ENCODE data around the gene CENPE. TPM values are rescaled to one million over a fixed set of nuclear protein-coding genes. Genes with fewer than 3 reads are reported as not detected.

Gene CENPE
- polyA plus RNA-seq, 1 donor (not counting 4 experiments of a cell fraction or from before 2014, with no cell fraction given), result 6.1 TPM

DNA sequence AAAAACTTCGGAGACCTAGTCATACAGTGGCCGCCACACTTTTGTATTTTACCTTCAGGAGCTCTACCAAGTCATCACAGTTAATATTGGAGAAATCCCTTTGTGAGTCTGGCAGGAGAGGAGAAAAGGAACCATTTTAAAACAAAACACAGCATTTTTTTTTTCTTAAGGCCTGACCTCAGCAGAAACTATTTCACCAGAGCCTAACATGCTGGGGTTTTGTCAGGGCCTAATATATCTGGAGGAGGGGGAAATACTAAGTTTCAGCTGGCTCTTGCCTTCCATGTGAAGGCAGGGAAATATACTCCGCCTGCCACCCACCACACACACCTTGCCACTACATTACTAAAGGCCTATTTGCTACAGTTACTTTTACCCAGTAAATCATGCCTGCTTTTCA lies 72.0 kb downstream of the CENPE start:
- H3K9ac ChIP-seq (ENCODE audit: control insufficient read depth, extremely low read depth, insufficient read depth, low read length), result no peak overlapping the region
- no peak overlapping the region for H3K4me3 ChIP-seq (ENCODE audit: control insufficient read depth in 2 of 3, extremely low read depth in 1 of 3, insufficient read depth in 2 of 3, low read depth in 1 of 3, low read length in 3 of 3)
- H2AFZ ChIP-seq (ENCODE audit: control insufficient read depth, low read length), result no peak overlapping the region
- no peaks in the 10 kb centered on the region for H3K27me3 ChIP-seq (ENCODE audit: control insufficient read depth, extremely low read depth, insufficient read depth, low read length)
- dilution Hi-C loops (cut with MboI; ENCODE audit: extremely low pct_ligation_motif_present, low sequenced_read_pairs), result no loop called here
- H4K20me1 ChIP-seq (ENCODE audit: control insufficient read depth, extremely low read depth, insufficient read depth, low read length), result no peaks in the 10 kb centered on the region
- H3K79me2 ChIP-seq (ENCODE audit: control insufficient read depth, insufficient read depth, low read length), result no peaks in the 10 kb centered on the region
- FAIRE-seq (no peak), DNase-seq (ENCODE audit: low read depth, low spot score) (no peak)
- H3K27ac ChIP-seq (ENCODE audit: control insufficient read depth, insufficient read depth, low read length), result no peak overlapping the region
- H3K9me3 ChIP-seq (ENCODE audit: control insufficient read depth, low read depth, low read length), result no peaks in the 10 kb centered on the region
- H3K4me1 ChIP-seq (ENCODE audit: control insufficient read depth, extremely low read depth, insufficient read depth, low read length), result no peaks in the 10 kb centered on the region
- TF ChIP-seq, protein P1, sequence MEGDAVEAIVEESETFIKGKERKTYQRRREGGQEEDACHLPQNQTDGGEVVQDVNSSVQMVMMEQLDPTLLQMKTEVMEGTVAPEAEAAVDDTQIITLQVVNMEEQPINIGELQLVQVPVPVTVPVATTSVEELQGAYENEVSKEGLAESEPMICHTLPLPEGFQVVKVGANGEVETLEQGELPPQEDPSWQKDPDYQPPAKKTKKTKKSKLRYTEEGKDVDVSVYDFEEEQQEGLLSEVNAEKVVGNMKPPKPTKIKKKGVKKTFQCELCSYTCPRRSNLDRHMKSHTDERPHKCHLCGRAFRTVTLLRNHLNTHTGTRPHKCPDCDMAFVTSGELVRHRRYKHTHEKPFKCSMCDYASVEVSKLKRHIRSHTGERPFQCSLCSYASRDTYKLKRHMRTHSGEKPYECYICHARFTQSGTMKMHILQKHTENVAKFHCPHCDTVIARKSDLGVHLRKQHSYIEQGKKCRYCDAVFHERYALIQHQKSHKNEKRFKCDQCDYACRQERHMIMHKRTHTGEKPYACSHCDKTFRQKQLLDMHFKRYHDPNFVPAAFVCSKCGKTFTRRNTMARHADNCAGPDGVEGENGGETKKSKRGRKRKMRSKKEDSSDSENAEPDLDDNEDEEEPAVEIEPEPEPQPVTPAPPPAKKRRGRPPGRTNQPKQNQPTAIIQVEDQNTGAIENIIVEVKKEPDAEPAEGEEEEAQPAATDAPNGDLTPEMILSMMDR (optimal IDR thresholded peaks at IDR 0.05 in 1 of 3, IDR thresholded peaks at IDR 0.05 in 1 of 3, conservative IDR thresholded peaks at IDR 0.05 in 1 of 3; ENCODE audit: extremely low read depth in 1 of 3, insufficient read depth in 2 of 3, low read length in 3 of 3), result no peak
- TF ChIP-seq EZH2 (IDR thresholded peaks at IDR 0.05; ENCODE audit: low read length), result no peak
- no peaks in the 10 kb centered on the region for H3K9me1 ChIP-seq (ENCODE audit: control insufficient read depth, extremely low read depth, insufficient read depth, low read length)
- H3K36me3 ChIP-seq (ENCODE audit: control insufficient read depth in 2 of 2, extremely low read depth in 1 of 2, insufficient read depth in 2 of 2, low read length in 2 of 2), result peaks cover 0 to 9% of the 10 kb centered on the region in 2 experiments
- no peak overlapping the region for H3K4me2 ChIP-seq (ENCODE audit: control insufficient read depth, extremely low read depth, insufficient read depth, low read depth, low read length)

DNA sequence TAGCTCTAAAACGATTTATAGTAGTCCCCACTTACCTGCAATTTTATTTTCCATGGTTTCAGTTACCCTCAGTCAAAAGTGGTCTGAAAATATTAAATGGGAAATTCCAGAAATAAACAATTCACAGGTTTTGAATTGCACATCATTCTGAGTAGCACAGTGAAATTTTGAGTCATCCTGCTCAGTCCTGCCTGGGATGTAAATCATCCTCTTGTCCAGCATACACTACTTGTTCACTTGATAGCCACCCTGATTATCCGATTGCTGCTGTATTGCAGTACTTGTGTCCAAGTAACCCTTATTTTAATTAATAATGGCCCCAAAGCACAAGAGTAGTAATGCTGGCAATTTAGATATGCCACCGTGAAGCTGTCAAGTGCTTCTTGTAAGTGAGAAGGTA lies 75.0 kb downstream of the CENPE start:
- no peak for FAIRE-seq

More for the DNA sequence above, 75.0 kb downstream of the CENPE start:
- H3K79me2 ChIP-seq (ENCODE audit: control insufficient read depth, insufficient read depth, low read length), result no peaks in the 10 kb centered on the region
- H2AFZ ChIP-seq (ENCODE audit: control insufficient read depth, low read length), result no peak overlapping the region
- no peak overlapping the region for H3K4me2 ChIP-seq (ENCODE audit: control insufficient read depth, extremely low read depth, insufficient read depth, low read depth, low read length)
- H3K4me1 ChIP-seq (ENCODE audit: control insufficient read depth, extremely low read depth, insufficient read depth, low read length), result no peaks in the 10 kb centered on the region
- peaks cover 0 to 8% of the 10 kb centered on the region in 2 experiments for H3K36me3 ChIP-seq (ENCODE audit: control insufficient read depth in 2 of 2, extremely low read depth in 1 of 2, insufficient read depth in 2 of 2, low read length in 2 of 2)
- no peaks in the 10 kb centered on the region for H4K20me1 ChIP-seq (ENCODE audit: control insufficient read depth, extremely low read depth, insufficient read depth, low read length)
- H3K9me3 ChIP-seq (ENCODE audit: control insufficient read depth, low read depth, low read length), result no peaks in the 10 kb centered on the region
- no peak overlapping the region for H3K9ac ChIP-seq (ENCODE audit: control insufficient read depth, extremely low read depth, insufficient read depth, low read length)
- no peak overlapping the region for H3K4me3 ChIP-seq (ENCODE audit: control insufficient read depth in 2 of 3, extremely low read depth in 1 of 3, insufficient read depth in 2 of 3, low read depth in 1 of 3, low read length in 3 of 3)
- H3K27me3 ChIP-seq (ENCODE audit: control insufficient read depth, extremely low read depth, insufficient read depth, low read length), result no peaks in the 10 kb centered on the region
- H3K27ac ChIP-seq (ENCODE audit: control insufficient read depth, insufficient read depth, low read length), result no peak overlapping the region
- TF ChIP-seq, protein P1 (optimal IDR thresholded peaks at IDR 0.05 in 1 of 3, IDR thresholded peaks at IDR 0.05 in 1 of 3, conservative IDR thresholded peaks at IDR 0.05 in 1 of 3; ENCODE audit: extremely low read depth in 1 of 3, insufficient read depth in 2 of 3, low read length in 3 of 3), result no peak
- TF ChIP-seq EZH2 (IDR thresholded peaks at IDR 0.05; ENCODE audit: low read length), result no peak
- dilution Hi-C loops (cut with MboI; ENCODE audit: extremely low pct_ligation_motif_present, low sequenced_read_pairs), result no loop called here
- H3K9me1 ChIP-seq (ENCODE audit: control insufficient read depth, extremely low read depth, insufficient read depth, low read length), result no peaks in the 10 kb centered on the region
- DNase-seq (ENCODE audit: low read depth, low spot score), result no peak

Measured in keratinocyte (primary cell).